Right renal cortex interstitium (tissue), 3 donors: ENCODE data around the gene PLEKHA6. TPM values are rescaled to one million over a fixed set of nuclear protein-coding genes. Genes with fewer than 3 reads are reported as not detected.

Experiments
- DNase-seq, 3 donors: peaks; one replicate each; pipeline ENCODE4 v3.0.0-alpha.2; 2013; ENCODE audit warnings: low read depth in 3 of 3, low spot score in 2 of 3
- polyA plus RNA-seq, 3 donors: library from polyadenylated mRNA; unstranded; fragments of 120-200 nt; gene quantifications; one replicate each; pipeline ENCODE4 v1.2.1, GENCODE V29; 2013; ENCODE audit not compliant: insufficient read length in 3 of 3

PLEKHA6 gene
- polyA plus RNA-seq, 3 donors, result 37.8 to 45.2 (median 39.7) TPM

GRCh38 chr1:204357551-204358490 lies 1.9 kb downstream of the PLEKHA6 start:
- DNase-seq, result no peak

- no peak for DNase-seq
Measured at GRCh38 chr1:204356997-204357396, 2.7 kb downstream of the PLEKHA6 start.

GRCh38 chr1:204355913-204356312 lies 3.8 kb downstream of the PLEKHA6 start:
- DNase-seq, result no peak

GRCh38 chr1:204354579-204354978 lies 5.2 kb downstream of the PLEKHA6 start:
- no peak for DNase-seq

GRCh38 chr1:204353213-204353910 lies 6.4 kb downstream of the PLEKHA6 start:
- no peak for DNase-seq

GRCh38 chr1:204350857-204351573 lies 8.7 kb downstream of the PLEKHA6 start:
- DNase-seq, result peak in 1 of 3 donors; percentile 60

GRCh38 chr1:204350312-204350711 lies 9.4 kb downstream of the PLEKHA6 start:
- no peak for DNase-seq

- no peak for DNase-seq
Measured at GRCh38 chr1:204349602-204350001, 10.1 kb downstream of the PLEKHA6 start.

GRCh38 chr1:204348722-204349121 lies 11.0 kb downstream of the PLEKHA6 start:
- DNase-seq, result peak in 1 of 3 donors; percentile 58

- no peak for DNase-seq
Measured at GRCh38 chr1:204348242-204348641, 11.5 kb downstream of the PLEKHA6 start.

GRCh38 chr1:204345941-204346645 lies 13.6 kb downstream of the PLEKHA6 start:
- no peak for DNase-seq

GRCh38 chr1:204345438-204345841 lies 14.3 kb downstream of the PLEKHA6 start:
- DNase-seq, result no peak

- DNase-seq, result no peak
Measured at GRCh38 chr1:204344665-204345355, 14.9 kb downstream of the PLEKHA6 start.

GRCh38 chr1:204343802-204344201 lies 15.9 kb downstream of the PLEKHA6 start:
- no peak for DNase-seq

- no peak for DNase-seq
Measured at GRCh38 chr1:204343247-204343646, 16.5 kb downstream of the PLEKHA6 start.

- DNase-seq, result no peak
Measured at GRCh38 chr1:204342310-204342709, 17.4 kb downstream of the PLEKHA6 start.

GRCh38 chr1:204341380-204341779 lies 18.3 kb downstream of the PLEKHA6 start:
- DNase-seq, result no peak

GRCh38 chr1:204340081-204340889 lies 19.4 kb downstream of the PLEKHA6 start:
- DNase-seq, result no peak

- DNase-seq, result no peak
Measured at GRCh38 chr1:204339541-204339940, 20.2 kb downstream of the PLEKHA6 start.
